HEK293 (cell line): ENCODE data around the gene PRPF8.
"Not testable (repeated sequence)": the region's sequence is repeated elsewhere in the genome, so short reads cannot be mapped to it uniquely, and the experiment has no call there.

Source experiments
- ZBTB17 ChIP-seq: fragments of 450-650 bp; formaldehyde crosslinking; IDR thresholded peaks from 2 replicates; pipeline ENCODE4 v1.5.1; 2016; ENCODE audit warnings: missing biosample characterization, missing genetic modification characterization
- ZNF175 ChIP-seq: fragments of 450-650 bp; formaldehyde crosslinking; IDR thresholded peaks from 2 replicates; pipeline ENCODE4 v1.5.1; 2016; ENCODE audit warnings: missing biosample characterization, missing genetic modification characterization
- ZNF341 ChIP-seq: fragments of 450-650 bp; formaldehyde crosslinking; IDR thresholded peaks from 2 replicates; pipeline ENCODE4; 2016; ENCODE audit warnings: low read depth, missing biosample characterization, missing genetic modification characterization
- ZNF548 ChIP-seq: fragments of 450-650 bp; formaldehyde crosslinking; IDR thresholded peaks from 2 replicates; pipeline ENCODE4 v1.5.1; 2016; ENCODE audit warnings: missing biosample characterization, missing genetic modification characterization
- TF ChIP-seq, protein P1 (sequence below): fragments of 450-650 bp; formaldehyde crosslinking; IDR thresholded peaks from 2 replicates; pipeline ENCODE4 v1.5.1; 2016; ENCODE audit warnings: missing biosample characterization, missing genetic modification characterization
- TF ChIP-seq, protein P2 (sequence below): fragments of 450-650 bp; formaldehyde crosslinking; IDR thresholded peaks from 2 replicates; pipeline ENCODE4 v1.5.1; 2017; ENCODE audit warnings: missing biosample characterization, missing genetic modification characterization

DNA sequence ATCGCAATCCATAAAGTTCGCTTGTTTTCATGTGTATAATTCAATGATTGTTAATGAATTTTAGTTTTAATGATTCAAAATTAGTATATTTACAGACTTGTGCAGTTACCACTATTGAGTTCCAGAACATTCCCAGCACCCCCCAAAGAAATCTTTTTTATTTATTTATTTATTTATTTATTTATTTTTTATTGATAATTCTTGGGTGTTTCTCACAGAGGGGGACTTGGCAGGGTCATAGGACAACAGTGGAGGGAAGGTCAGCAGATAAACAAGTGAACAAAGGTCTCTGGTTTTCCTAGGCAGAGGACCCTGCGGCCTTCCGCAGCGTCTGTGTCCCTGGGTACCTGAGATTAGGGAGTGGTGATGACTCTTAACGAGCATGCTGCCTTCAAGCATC, 3.7 kb upstream of the PRPF8 start:
- TF ChIP-seq, protein P1, sequence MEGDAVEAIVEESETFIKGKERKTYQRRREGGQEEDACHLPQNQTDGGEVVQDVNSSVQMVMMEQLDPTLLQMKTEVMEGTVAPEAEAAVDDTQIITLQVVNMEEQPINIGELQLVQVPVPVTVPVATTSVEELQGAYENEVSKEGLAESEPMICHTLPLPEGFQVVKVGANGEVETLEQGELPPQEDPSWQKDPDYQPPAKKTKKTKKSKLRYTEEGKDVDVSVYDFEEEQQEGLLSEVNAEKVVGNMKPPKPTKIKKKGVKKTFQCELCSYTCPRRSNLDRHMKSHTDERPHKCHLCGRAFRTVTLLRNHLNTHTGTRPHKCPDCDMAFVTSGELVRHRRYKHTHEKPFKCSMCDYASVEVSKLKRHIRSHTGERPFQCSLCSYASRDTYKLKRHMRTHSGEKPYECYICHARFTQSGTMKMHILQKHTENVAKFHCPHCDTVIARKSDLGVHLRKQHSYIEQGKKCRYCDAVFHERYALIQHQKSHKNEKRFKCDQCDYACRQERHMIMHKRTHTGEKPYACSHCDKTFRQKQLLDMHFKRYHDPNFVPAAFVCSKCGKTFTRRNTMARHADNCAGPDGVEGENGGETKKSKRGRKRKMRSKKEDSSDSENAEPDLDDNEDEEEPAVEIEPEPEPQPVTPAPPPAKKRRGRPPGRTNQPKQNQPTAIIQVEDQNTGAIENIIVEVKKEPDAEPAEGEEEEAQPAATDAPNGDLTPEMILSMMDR (tag by site-specific recombination) = not testable (repeated sequence)
- TF ChIP-seq ZNF341 (tag by site-specific recombination); ZBTB17 (tag by site-specific recombination); ZNF548 (tag by site-specific recombination); ZNF175: not testable (repeated sequence)
- TF ChIP-seq, protein P2, sequence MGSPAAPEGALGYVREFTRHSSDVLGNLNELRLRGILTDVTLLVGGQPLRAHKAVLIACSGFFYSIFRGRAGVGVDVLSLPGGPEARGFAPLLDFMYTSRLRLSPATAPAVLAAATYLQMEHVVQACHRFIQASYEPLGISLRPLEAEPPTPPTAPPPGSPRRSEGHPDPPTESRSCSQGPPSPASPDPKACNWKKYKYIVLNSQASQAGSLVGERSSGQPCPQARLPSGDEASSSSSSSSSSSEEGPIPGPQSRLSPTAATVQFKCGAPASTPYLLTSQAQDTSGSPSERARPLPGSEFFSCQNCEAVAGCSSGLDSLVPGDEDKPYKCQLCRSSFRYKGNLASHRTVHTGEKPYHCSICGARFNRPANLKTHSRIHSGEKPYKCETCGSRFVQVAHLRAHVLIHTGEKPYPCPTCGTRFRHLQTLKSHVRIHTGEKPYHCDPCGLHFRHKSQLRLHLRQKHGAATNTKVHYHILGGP = not testable (repeated sequence)
